NCI-H82 treated with DMSO at 0.1 percent for 48 hours (cell line): ENCODE measurements around the gene SCUBE2.
"Not testable (repeated sequence)": the region's sequence is repeated elsewhere in the genome, so short reads cannot be mapped to it uniquely, and the experiment has no call there.

ENCODE experiments used
- DNase-seq: peaks from one replicate; lab custom pipeline; 2025; ENCODE audit not compliant: unreplicated experiment; lab: John Stamatoyannopoulos, UW

SCUBE2 gene

GRCh38 chr11:9014826-9015225, 76.6 kb downstream of the SCUBE2 start:
- DNase-seq = no peak

- DNase-seq = no peak
Measured at GRCh38 chr11:9013373-9013772, 78.0 kb downstream of the SCUBE2 start.

- not testable (repeated sequence) for DNase-seq
Measured at GRCh38 chr11:9009538-9009937, 81.9 kb downstream of the SCUBE2 start.

DNA sequence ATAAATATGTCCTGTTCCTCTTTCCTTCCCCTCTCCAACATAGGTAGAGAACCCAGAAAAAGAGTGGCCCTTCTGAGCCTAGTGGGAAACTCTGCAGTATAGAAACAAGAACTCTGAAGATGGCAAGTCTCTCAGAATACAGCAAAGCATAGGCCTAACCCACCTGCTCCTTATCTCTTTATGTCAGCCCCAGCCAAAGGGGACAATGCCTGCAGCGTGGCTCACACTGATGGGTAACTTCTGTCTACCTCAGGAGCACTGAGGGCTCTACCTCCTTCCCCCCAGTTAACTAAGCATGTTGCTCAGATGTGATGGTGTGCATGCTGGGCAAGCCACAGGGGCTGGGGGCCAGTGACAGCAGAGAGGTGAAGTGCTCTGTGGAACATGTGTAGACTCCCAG, 82.7 kb downstream of the SCUBE2 start:
- DNase-seq = no peak

DNA sequence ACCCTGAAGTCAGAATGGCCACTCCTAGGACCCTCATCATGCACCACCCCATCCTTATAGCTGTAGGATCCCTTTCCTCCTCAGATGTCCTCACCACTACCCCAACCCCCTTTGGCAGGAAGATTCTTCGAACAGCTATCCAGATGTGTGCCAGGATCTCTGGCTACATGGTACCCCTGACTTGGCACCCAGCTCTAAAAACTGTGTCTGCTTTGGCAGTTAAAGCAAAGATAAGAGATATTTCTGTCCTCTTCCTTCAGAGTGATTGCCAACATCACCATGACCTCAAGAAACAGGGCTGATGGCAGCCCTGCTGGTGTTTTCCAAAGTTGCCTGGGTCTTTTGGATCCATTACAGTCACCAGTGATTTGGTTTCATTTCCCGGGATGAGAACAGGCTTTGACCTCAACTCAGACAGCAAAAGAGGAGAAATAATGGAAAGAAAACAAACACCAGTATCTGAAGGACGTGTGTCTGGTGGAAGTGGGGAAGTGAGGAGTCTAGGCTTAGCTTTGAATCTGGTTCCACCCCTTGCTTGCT, 83.3 kb downstream of the SCUBE2 start:
- DNase-seq = no peak

GRCh38 chr11:9005087-9005486, 86.3 kb downstream of the SCUBE2 start:
- DNase-seq = no peak

DNA sequence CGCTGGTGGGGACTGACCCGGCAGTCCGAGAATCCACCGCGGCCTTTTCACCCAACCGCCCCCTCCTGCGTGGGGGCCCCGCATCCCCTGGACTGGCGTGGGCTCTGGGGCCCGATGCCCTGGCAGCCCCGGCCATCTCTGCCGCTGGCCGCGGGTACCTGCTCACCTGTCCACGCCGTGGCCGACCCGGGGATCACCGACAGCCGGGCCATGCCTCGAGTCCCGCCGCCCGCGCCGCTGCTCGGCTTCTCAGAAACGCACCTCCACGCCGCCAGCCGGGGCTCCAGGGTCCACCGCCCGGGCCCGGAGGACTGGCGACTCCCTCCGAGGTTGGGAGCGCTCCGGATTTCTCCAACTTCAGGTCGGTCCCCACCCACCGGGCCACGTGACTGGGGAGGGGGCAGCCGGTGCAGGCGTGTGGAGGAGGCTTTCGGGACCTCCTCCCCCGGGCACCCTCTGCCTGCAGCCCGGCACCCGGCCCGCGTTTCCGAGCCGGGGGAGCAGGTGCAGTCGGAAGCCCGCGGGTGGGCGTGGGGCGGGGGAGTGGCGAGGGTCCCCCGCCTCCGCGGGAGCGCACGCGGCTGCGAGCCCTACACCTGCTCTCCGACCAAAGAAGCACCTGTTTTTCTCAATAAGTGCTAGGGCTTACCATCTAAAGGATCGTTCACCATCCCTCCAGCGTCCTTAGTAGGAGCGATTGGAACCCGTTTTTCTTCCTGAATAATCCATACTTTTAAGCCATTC, 87.0 kb downstream of the SCUBE2 start:
- no peak for DNase-seq

DNA sequence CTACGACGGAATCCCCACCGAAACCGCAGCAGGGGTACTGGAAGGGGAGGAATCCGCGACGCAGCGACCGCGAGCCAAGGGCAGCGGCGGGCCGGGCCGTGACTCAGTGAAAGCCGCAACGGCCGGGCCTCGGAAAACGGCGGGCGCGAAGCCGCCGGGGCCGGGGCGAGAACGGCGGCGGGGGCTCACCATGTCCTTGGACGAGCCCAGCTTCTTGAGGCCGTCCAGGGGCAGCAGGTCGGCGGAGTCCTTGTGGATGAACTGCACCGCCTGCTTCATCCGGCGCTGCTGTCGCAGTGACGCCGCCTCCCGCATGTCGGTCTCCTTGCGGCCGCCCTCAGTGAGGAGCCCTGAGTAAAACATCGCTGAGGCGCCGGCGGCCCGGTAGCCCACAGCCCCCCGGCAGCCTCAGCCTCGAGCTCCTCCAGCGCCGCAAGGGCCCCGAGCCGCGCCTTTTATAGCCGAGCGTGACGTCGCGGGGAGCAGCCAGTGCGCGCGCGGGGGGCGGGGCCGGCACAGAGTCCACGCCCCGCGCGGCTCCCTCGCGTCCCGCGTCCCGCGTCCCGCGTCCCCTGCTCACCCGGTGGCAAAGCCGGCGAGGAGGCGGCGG, 87.7 kb downstream of the SCUBE2 start, which contains the start of gene NRIP3:
Gene NRIP3 (minus strand): TSS at position 429 of the 610 bp plus-strand sequence. CDS start 66 bp downstream, at position 363.
- no peak for DNase-seq

DNA sequence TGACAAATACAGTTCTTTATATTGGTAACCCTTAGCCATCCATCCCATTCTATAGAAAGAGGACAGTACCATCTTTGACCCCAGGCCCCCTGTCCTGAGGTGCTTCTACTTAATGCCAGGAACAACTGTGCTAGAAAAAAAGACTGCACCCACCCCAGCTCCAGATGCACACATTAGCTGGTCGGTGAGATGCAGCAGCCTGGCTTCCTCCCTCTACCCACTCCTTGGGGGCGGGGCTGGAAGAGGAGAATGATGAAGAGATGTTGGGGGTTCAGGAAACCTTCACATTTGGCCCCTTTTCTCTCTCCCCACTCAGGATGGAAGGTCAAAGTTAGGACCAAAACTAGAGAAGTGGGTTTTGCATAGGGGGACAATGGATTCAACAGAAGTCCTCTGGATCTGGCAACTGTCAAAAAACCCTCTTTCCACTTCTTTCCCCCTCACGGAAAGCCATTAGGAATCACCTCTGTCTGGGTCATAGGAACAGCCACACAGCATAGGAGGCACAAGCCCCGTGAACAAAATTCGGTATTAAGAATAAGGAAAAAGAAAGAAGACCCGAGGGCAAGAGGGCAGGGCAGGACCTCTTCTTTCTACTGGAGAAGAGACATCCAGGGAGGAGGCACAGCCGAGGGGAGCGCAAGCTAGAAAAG, 88.4 kb downstream of the SCUBE2 start:
- DNase-seq = no peak

DNA sequence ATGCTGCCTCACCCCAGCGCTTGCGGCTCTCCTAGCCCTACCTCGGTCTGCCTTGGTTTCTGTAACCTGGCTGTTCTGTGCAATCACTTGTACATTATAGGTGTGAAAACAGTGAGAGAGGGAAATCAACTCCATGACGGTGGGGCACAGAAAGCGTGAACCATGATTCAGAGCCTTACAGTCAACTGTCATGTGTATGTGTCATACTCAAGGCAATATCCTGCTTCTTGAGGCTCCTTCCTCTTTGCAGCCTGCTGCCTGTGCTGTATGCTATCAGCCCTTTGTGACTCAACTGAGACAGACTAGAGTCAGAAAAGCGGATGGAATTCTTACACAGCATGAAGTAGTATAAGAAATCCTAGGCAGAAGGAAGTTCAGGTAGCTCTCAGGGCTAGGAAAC, 89.7 kb downstream of the SCUBE2 start:
- DNase-seq = no peak

- no peak for DNase-seq
Measured at GRCh38 chr11:8998017-8998416, 93.4 kb downstream of the SCUBE2 start.

GRCh38 chr11:8997451-8997850, 93.9 kb downstream of the SCUBE2 start:
- DNase-seq = no peak

- DNase-seq = no peak
Measured at GRCh38 chr11:8989453-8989852, 101.9 kb downstream of the SCUBE2 start.

DNA sequence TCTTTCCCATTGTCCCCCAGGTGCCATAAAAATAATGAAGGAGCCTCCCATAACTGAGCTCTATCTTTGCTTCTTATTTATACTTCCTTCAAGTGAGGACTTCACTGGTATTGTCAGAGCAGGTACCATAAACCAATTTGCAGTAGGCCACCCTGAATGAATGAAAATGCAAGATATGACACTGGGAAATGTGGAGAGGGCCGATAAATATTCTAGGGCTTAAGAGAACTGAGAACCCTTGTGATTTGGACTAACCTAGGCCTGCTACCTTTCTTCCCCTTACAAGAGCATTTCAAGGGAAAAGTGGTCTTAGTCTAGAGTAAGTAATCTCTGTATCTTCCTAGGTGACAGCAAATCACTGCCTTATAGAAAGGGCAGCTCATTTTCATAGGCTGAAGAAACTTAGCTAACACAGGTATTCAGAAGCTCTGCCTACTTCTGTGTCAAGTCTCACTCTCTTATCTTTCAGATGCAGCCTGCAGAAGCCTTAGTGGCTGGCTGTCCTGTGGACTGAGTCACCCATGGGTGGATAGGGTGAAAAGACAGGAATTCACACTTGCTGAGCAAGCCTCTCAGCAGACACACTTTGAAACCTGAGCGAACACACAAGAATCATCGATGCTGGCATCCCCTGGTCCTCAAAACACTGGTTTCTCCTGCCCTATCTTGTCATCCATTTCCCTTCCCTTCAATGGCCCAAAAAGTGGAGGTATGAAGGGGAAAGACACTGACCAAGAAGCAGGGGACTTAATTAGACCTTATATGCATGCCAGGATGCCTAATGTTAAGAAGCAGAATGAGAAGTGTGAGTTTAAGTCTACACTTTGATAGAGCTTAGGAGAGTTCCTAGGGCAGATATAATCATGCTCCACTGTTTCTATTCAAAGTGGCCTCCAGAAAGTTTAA, 102.8 kb downstream of the SCUBE2 start:
- no peak for DNase-seq

GRCh38 chr11:8987446-8987845, 104.0 kb downstream of the SCUBE2 start:
- DNase-seq = no peak

- DNase-seq = not testable (repeated sequence)
Measured at GRCh38 chr11:8986772-8987171, 104.6 kb downstream of the SCUBE2 start.

DNA sequence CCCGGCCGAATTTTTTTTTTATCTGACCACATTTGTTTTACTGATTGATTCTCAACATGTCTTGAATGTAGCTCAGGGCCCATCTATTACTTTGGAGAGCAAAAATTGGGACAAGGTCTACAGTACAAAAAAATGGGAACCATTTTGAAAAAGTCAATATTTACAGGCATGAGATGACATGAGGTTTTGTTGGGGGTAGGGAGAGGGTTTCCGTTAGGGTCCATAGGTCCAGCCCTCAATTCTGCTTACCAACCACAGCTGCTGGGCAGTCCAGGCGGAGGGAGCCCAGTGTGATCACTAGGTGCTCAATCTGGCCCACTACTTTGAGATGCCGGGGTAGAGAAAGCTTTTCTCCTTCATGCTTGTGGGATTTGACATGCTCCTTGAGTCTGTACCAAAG, 105.9 kb downstream of the SCUBE2 start:
- no peak for DNase-seq

DNA sequence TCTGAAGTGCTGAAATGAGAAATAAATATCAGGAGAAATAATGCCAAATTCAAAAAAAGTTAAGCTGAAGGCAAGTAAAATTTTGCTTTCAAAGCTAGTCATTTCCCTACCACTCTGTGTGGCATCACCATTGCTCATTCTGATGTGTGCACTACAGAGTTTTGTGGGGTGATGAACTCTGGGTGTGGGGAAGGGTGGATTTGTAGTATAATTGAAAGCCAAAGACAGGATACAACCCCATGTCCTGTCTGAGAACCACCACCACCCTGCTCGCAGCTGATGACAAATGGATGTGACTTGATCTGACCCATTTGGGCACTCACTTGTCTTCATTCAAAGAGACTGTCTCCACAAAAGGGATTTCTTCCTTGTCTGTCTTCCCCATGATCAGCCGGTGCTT, 107.8 kb downstream of the SCUBE2 start:
- no peak for DNase-seq

GRCh38 chr11:8980485-8980884, 110.9 kb downstream of the SCUBE2 start:
- no peak for DNase-seq

- not testable (repeated sequence) for DNase-seq
Measured at GRCh38 chr11:8979365-8979764, 112.0 kb downstream of the SCUBE2 start.

- DNase-seq = no peak
Measured at GRCh38 chr11:8973121-8973520, 118.3 kb downstream of the SCUBE2 start.
